IPS-18a (cell line): ENCODE data around the gene IL1R1.

Experiments used
- H3K27ac ChIP-seq: one replicate; pipeline ENCODE4 v1.5.1; 2013; ENCODE audit warnings: low read length
- H3K27me3 ChIP-seq: one replicate; pipeline ENCODE4 v1.6.1; 2013; ENCODE audit warnings: mild to moderate bottlenecking, low read length; ENCODE audit not compliant: control insufficient read depth, insufficient read depth
- H3K36me3 ChIP-seq: one replicate; pipeline ENCODE4 v1.6.1; 2013; ENCODE audit warnings: low read depth, low read length; ENCODE audit not compliant: control insufficient read depth
- H3K4me1 ChIP-seq: one replicate; pipeline ENCODE4 v1.6.1; 2013; ENCODE audit warnings: low read depth, low read length; ENCODE audit not compliant: control insufficient read depth
- H3K4me3 ChIP-seq: one replicate; pipeline ENCODE4 v1.5.1; 2013; ENCODE audit warnings: low read length
- H3K9ac ChIP-seq: one replicate; pipeline ENCODE4 v1.6.1; 2013; ENCODE audit warnings: mild to moderate bottlenecking, low read length, moderate library complexity
- H3K9me3 ChIP-seq: one replicate; pipeline ENCODE4 v1.6.1; 2013; ENCODE audit warnings: low read depth, low read length; ENCODE audit not compliant: control insufficient read depth

The IL1R1 gene

GRCh38 chr2:102126169-102126568 is 16.4 kb upstream of the IL1R1 start:
- Histone ChIP-seq H3K27me3 (no peaks in the 10 kb centered on the region), H3K27ac (no peak overlapping the region), H3K4me3 (no peak overlapping the region), H3K9me3 (no peaks in the 10 kb centered on the region), H3K9ac (no peak overlapping the region), H3K36me3 (no peaks in the 10 kb centered on the region), H3K4me1 (no peaks in the 10 kb centered on the region)

- H3K4me3 ChIP-seq: no peak overlapping the region
- no peak overlapping the region for H3K9ac ChIP-seq
- H3K4me1 ChIP-seq: no peaks in the 10 kb centered on the region
- H3K36me3 ChIP-seq: no peaks in the 10 kb centered on the region
- no peaks in the 10 kb centered on the region for H3K9me3 ChIP-seq
- no peak overlapping the region for H3K27ac ChIP-seq
- no peaks in the 10 kb centered on the region for H3K27me3 ChIP-seq
These were observed 15.9 kb upstream of the IL1R1 start for GRCh38 chr2:102126660-102127059.

GRCh38 chr2:102129082-102129481 is 13.5 kb upstream of the IL1R1 start:
- Histone ChIP-seq H3K9ac (no peak overlapping the region), H3K9me3 (no peaks in the 10 kb centered on the region), H3K36me3 (no peaks in the 10 kb centered on the region), H3K4me1 (no peaks in the 10 kb centered on the region), H3K27me3 (no peaks in the 10 kb centered on the region), H3K27ac (no peak overlapping the region), H3K4me3 (no peak overlapping the region)

- Histone ChIP-seq H3K4me1 (no peaks in the 10 kb centered on the region), H3K9me3 (no peaks in the 10 kb centered on the region), H3K36me3 (no peaks in the 10 kb centered on the region), H3K27ac (no peak overlapping the region), H3K4me3 (no peak overlapping the region), H3K27me3 (no peaks in the 10 kb centered on the region), H3K9ac (no peak overlapping the region)
These were observed 12.4 kb upstream of the IL1R1 start for GRCh38 chr2:102129951-102130646.

- H3K27ac ChIP-seq: no peak overlapping the region
These were observed 11.9 kb upstream of the IL1R1 start for GRCh38 chr2:102130647-102130991.

GRCh38 chr2:102131564-102131963 is 11.0 kb upstream of the IL1R1 start:
- H3K27me3 ChIP-seq: no peaks in the 10 kb centered on the region
- no peak overlapping the region for H3K9ac ChIP-seq
- no peaks in the 10 kb centered on the region for H3K36me3 ChIP-seq
- no peak overlapping the region for H3K4me3 ChIP-seq
- no peaks in the 10 kb centered on the region for H3K9me3 ChIP-seq
- no peaks in the 10 kb centered on the region for H3K4me1 ChIP-seq
- no peak overlapping the region for H3K27ac ChIP-seq

More at GRCh38 chr2:102130647-102130991, 11.9 kb upstream of the IL1R1 start:
- Histone ChIP-seq H3K4me3 (no peak overlapping the region), H3K36me3 (no peaks in the 10 kb centered on the region), H3K27me3 (no peaks in the 10 kb centered on the region), H3K9me3 (no peaks in the 10 kb centered on the region), H3K9ac (no peak overlapping the region), H3K4me1 (no peaks in the 10 kb centered on the region)

- Histone ChIP-seq H3K9ac (no peak overlapping the region), H3K27ac (no peak overlapping the region), H3K9me3 (no peaks in the 10 kb centered on the region), H3K36me3 (no peaks in the 10 kb centered on the region), H3K27me3 (peaks cover 23% of the 10 kb centered on the region), H3K4me3 (no peak overlapping the region), H3K4me1 (peaks cover 3% of the 10 kb centered on the region)
These were observed 5.4 kb upstream of the IL1R1 start for GRCh38 chr2:102137138-102137537.

GRCh38 chr2:102138331-102138730 is 4.2 kb upstream of the IL1R1 start:
- H3K4me1 ChIP-seq: peaks cover 4% of the 10 kb centered on the region
- H3K27ac ChIP-seq: no peak overlapping the region
- no peaks in the 10 kb centered on the region for H3K9me3 ChIP-seq
- H3K36me3 ChIP-seq: no peaks in the 10 kb centered on the region
- no peak overlapping the region for H3K4me3 ChIP-seq
- no peak overlapping the region for H3K9ac ChIP-seq
- peaks cover 32% of the 10 kb centered on the region for H3K27me3 ChIP-seq

GRCh38 chr2:102139851-102140250 is 2.7 kb upstream of the IL1R1 start:
- Histone ChIP-seq H3K36me3 (no peaks in the 10 kb centered on the region), H3K9ac (no peak overlapping the region), H3K9me3 (no peaks in the 10 kb centered on the region), H3K27me3 (peaks cover 42% of the 10 kb centered on the region), H3K4me3 (no peak overlapping the region), H3K4me1 (peaks cover 5% of the 10 kb centered on the region), H3K27ac (no peak overlapping the region)

- H3K27me3 ChIP-seq: peaks cover 42% of the 10 kb centered on the region
These were observed 2.2 kb upstream of the IL1R1 start for GRCh38 chr2:102140377-102140776.

GRCh38 chr2:102141011-102141943 is 1.3 kb upstream of the IL1R1 start:
- H3K27ac ChIP-seq: no peak overlapping the region
- H3K4me3 ChIP-seq: peak overlapping the region; percentile 61
- H3K9ac ChIP-seq: no peak overlapping the region
- no peaks in the 10 kb centered on the region for H3K9me3 ChIP-seq
- peaks cover 42% of the 10 kb centered on the region for H3K27me3 ChIP-seq
- peaks cover 5% of the 10 kb centered on the region for H3K4me1 ChIP-seq
- H3K36me3 ChIP-seq: no peaks in the 10 kb centered on the region

More at GRCh38 chr2:102140377-102140776, 2.2 kb upstream of the IL1R1 start:
- H3K4me3 ChIP-seq: no peak overlapping the region
- H3K27ac ChIP-seq: no peak overlapping the region
- H3K9ac ChIP-seq: no peak overlapping the region
- no peaks in the 10 kb centered on the region for H3K9me3 ChIP-seq
- H3K36me3 ChIP-seq: no peaks in the 10 kb centered on the region
- H3K4me1 ChIP-seq: peaks cover 5% of the 10 kb centered on the region
